IPS DF 4.7 (cell line): ENCODE data around the gene GFOD1.
"Not testable (repeated sequence)": the region's sequence is repeated elsewhere in the genome, so short reads cannot be mapped to it uniquely, and the experiment has no call there.

Source experiments
- DNase-seq: peaks from one replicate; pipeline ENCODE4 v3.0.0-alpha.2; 2013; ENCODE audit warnings: low spot score; ENCODE audit errors: extremely low read depth

The GFOD1 gene

GRCh38 chr6:13466304-13467215 lies 20.8 kb downstream of the GFOD1 start:
- no peak for DNase-seq

- no peak for DNase-seq
These were observed 21.7 kb downstream of the GFOD1 start for GRCh38 chr6:13465734-13466133.

DNA sequence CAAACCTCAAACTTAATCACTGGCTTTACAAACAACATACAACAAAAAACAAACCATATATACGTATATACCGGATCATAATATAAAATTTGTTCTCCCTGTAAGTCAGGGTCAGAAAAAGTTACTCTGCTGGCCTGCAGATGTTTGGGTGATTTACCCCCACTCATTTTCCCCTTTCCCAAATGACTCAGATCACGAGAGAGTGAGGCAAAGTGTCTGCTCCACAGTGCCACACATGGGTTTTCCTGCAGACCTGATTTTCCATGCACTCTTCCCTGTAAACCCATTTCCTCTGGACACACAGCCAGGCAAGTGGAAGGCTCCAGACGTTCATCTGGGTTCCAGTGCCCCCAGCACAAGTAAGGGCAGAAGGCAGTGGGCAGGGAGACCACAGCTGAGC lies 23.5 kb downstream of the GFOD1 start:
- no peak for DNase-seq

DNA sequence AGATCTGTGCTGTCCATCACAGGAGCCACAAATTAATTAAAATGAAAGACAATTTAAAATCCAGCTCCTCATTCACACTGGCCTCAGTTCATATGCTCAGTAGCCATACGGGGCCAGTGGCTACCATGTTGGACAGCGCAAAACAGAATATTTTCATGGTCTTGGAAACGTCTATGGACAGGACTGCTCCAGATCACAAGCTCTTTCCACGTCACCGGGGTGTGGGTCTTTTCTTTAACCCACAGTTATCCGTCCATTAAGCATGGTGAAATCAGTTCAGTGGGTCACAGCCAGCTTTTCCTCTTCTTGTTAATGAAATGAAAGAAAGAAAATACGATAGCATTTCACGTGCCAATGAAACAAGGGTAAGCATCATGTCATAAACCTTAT lies 24.1 kb downstream of the GFOD1 start:
- DNase-seq, result no peak

DNA sequence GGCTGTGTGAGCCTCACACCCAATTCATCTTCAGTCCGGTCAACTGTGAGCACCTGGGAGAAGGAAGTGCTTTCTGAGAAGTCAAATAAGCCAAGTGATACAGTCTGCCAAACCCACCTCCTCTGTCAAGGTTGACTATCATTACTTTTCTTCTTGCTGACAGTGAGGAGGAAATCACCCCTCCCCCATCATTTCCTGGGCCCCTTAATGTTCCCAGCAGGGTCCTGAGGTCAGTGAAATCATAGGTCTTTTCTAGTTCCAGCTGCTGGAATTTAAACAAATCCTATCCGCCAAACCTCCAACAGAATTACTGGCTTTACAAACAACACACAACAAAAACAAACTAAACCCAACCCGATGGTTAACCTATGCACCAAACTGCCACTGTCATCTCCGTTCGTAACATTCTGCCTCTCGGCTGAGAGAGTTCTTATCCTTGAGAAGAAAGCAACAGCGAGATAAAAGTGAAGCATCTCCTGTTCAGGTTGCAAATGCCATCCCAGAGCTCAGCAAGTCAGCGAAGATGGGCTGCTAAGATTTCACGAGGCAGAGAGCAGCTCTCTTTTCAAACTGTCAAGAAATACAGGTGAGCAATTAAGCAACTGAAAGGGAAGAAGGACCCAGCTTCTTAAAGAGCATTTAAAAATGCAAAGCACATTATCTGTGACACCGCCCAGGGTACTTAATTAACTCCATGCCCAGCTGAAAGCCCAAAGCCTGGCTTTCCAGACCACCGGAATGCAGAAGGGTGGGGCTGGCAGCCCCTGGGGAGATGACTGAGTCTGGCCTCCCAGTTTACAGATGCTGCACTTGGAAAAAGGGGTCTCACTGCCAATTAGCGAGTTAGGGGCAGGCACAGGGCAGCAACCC lies 24.7 kb downstream of the GFOD1 start:
- DNase-seq, result no peak

GRCh38 chr6:13461805-13462204 lies 25.6 kb downstream of the GFOD1 start:
- DNase-seq, result no peak

DNA sequence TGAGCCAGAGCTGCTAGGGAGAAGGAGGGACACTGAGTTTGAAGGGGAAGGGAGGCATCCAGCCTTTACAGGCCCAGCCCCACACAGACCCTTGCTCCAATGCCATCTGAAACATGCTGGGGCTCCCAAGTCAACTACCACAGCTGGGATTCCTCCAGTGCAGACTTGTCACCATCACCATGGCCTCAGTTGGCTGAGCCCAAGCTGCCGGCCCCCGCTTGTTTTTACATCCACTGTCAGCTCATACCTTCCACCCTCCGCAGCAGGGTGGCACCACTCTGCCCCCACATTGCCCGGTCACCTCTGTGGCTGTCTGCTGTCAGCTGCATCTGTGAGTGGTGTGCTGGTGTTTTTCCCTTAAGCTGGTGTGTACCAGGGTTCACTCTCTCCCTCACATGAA lies 26.1 kb downstream of the GFOD1 start:
- no peak for DNase-seq

DNA sequence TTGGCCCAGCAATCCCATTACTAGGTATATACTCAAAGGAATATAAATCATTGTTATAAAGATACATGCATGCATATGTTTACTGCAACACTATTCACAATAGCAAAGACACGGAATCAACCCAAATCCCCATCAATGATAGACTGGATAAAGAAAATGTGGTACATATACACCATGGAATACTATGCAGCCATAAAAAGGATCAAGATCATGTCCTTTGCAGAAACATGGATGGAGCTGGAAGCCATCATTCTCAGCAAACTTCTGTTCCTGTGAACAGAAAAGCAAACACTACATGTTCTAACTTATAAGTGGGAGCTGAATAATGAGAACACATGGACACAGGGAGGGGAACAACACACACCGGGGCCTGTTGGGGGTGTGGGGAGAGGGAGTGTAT lies 27.1 kb downstream of the GFOD1 start:
- not testable (repeated sequence) for DNase-seq

- DNase-seq, result no peak
These were observed 29.8 kb downstream of the GFOD1 start for GRCh38 chr6:13457577-13457976.

GRCh38 chr6:13455552-13455966 lies 31.8 kb downstream of the GFOD1 start:
- DNase-seq, result no peak

DNA sequence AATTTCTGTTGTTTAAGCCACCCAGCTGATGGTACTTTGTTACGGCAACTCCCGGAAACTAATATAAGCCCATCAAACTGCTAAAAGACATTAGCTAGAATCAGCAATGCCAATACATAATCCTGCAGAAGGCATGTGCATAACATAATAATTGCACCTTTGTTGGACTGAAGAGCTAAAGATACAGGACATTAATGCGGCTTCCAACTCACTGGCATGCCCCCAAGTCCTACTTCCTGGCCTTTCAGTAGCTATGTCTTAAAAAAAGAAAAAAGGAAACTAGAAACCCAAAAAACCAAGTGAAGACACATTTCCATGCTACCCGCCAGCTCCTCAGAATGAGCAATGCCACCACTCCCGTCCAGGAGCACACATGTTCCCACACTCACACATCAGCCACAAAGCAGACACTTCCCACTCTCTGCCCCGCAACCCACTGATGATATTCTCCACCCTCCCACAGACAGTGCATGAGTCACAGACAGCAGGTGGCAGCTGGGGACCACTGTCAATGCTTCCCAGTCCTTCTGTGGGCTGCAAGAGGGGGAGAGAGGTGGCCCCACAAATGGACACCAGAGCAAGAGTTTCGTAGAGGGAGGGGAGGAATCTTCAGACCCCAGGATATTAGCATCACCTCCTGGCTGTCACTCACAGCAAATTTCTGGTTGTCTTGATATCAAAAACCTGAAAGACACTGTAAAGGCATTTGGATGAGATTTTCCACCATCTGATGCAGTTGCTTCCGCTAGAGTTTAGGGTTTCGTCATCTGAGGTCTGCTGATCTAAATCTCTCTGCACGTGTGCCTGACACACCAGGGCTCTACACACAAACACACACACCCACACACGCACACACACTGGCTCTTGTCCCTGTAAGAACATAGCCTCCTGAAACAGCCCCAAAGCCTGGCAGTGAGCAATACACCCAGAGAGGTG lies 32.8 kb downstream of the GFOD1 start:
- DNase-seq, result no peak

GRCh38 chr6:13453771-13454251 lies 33.6 kb downstream of the GFOD1 start:
- no peak for DNase-seq

DNA sequence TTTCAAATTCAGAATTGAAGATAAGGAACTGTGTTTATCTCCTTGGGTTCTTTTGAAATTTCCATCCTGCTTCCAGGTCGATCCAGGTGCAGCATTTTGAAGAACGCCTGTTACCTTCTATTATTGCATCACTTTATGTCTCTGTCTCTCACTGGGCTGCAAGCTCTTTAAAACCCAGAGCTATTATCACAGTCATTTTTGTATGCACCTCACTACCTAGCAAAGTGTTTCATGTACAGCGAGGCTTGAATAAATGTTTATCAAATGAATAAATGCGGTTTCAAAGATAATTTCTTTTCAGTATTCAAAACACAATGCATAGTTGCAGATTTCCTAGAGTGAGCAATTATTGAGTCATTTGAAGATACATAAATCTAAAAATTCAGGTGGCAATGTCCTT lies 34.2 kb downstream of the GFOD1 start:
- no peak for DNase-seq

GRCh38 chr6:13452346-13453117 lies 34.9 kb downstream of the GFOD1 start:
- no peak for DNase-seq

DNA sequence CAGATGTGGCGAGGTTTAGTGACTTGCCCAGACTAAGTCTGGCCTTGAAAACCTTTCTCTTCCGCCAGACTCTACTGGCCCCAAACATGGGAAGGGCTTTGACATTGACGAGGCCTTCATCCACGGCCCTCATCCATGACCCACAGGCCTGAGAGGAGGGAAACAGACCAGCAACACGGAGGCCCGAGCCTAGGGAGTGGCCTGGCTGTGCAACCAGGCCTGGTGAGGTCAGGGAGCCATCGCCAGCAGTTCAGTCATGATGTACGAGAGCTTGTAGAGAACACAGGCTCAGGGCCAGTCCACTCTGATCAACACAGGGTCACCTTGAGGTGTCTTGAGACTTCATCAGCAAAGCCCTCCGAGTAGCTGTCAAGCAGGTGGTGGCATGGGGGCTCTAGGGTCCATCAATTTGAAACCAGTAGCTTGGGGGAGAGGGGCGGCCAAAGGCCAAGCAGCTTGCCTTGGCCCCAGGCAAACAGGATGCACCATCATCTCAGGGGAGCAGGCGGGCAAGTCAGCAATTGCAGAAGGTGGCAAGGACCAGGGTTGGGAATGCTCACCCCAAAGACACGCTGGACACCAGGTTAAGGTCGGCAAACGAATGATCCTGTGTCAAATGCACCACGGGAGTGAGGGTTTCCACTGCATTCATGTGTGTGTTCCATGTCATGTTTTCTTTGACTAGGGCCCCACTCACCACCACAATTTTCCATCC lies 36.1 kb downstream of the GFOD1 start:
- no peak for DNase-seq

DNA sequence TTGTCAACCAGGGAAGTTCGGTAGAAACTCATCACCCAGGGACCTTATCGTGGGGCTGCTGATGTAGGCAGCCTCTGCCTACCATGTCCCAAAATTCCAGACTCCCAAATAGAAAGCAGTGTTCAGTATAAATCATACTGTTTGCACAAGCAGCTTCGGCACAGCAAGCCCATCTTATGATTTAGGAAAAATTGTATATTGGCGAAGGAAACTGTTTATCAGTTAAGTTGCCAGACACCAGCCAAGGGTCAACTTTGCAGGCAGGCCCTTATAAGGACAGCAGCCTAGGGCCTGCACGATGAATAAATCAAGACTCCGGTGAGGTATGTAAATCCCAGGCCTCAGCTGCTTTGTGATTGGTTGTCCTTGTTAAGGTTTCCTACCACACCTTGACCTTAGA lies 36.8 kb downstream of the GFOD1 start:
- DNase-seq, result no peak

DNA sequence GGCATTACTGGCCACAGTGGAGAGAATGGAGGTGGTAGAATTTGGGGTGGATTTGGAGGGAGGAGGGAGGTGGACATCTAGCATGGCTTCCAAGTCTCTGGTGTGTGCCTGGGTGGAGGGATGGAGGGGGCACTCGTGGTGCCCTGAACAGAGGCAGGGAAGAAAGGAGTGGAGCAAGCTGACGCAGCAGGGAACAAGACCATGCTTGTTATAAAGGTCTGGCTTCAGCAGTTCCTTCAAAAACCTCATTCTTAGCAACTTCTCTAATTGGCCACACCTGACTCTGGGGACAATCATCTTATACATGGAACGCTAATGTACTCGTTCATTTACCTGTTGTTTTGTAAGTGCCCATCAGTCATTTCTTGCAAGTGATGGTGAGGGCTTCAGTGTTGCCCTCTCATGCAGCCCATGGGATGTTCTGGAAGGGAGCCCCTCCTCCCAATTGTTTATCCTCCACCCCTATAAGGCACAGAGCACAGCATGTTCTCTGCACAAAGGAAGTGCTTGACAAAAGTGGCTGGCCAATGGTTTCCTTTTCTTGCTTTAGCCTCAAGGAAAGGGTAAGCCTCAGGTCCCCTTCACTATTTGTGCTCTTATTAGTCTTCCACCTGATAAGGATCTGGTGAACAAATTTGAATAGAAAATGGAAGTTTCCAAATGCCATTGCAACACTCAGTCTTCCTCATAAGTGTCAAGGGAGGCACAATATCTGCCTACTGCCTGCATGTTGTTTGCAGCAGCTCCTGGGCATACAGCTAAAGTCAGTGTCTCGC lies 39.3 kb downstream of the GFOD1 start:
- no peak for DNase-seq

DNA sequence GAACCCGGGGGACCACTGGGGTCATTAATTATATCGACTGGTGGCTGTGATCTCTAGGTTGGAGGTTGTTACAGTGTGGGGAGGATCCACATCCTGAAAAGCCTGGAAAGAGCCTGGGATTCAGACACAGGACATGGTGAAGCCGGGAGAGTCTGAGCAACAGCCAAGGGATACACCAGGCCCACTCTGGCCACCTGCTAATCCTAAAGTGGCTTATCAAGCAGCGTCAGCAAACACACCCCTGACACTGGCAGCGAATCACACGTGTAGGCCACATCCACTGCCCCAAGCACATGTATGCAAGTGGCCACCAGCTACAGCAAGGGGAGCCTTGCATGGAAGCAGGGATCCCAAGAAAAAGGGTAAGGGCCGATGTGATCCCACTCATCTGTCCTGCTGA lies 41.0 kb downstream of the GFOD1 start:
- no peak for DNase-seq

GRCh38 chr6:13445744-13446115 lies 41.7 kb downstream of the GFOD1 start:
- no peak for DNase-seq
